ENCODE measurements around the gene ATPAF2. TPM values are rescaled to one million over a fixed set of nuclear protein-coding genes. Genes with fewer than 3 reads are reported as not detected.

The ATPAF2 gene
- total RNA-seq, 4 donors from 2014 or later, result 9.5 to 18.4 (median 13.1) TPM

- TF ChIP-seq CTCF (IDR thresholded peaks at IDR 0.05), result no peak
- DNase-seq (ENCODE audit: low spot score), result peak; percentile 98
- ATAC-seq (ENCODE audit: low FRiP score), result peak; percentile 98
Observed at GRCh38 chr17:17972126-17972951, 66.6 kb downstream of the ATPAF2 start, which contains the start of the genes DRC3 and TOM1L2. Gene DRC3 (plus strand): TSS chr17:17972862. CDS start chr17:17977599, 4,737 bp downstream. Gene TOM1L2 (minus strand): TSS chr17:17972400. CDS start chr17:17972313, 87 bp downstream.

- TF ChIP-seq CTCF (IDR thresholded peaks at IDR 0.05), result no peak
- no peak for ATAC-seq (ENCODE audit: low FRiP score)
- no peak for DNase-seq (ENCODE audit: low spot score)
Observed at GRCh38 chr17:17971431-17972125, 67.4 kb downstream of the ATPAF2 start.

- no peak for DNase-seq (ENCODE audit: low spot score)
- TF ChIP-seq CTCF (IDR thresholded peaks at IDR 0.05), result no peak
- no peak for ATAC-seq (ENCODE audit: low FRiP score)
Observed at GRCh38 chr17:17970699-17971430, 68.1 kb downstream of the ATPAF2 start.

Other genes with a start within 250 kb of the ATPAF2 start
- gene SREBF1, start 202.2 kb downstream of the ATPAF2 start, total RNA-seq, result 100 to 1,000 TPM in 1 of 4 donors, 10 to 100 TPM in 3; 18.5 to 118 (median 31.2) TPM
- 10 to 100 TPM; 25.9 to 30.3 (median 27.6) TPM for gene TOM1L2, start 66.8 kb downstream of the ATPAF2 start, total RNA-seq
- 1 to 10 TPM in 3 of 4 donors, under 1 TPM in 1; 0.60 to 4.6 (median 1.9) TPM for gene DRC3, start 66.3 kb downstream of the ATPAF2 start, total RNA-seq
- gene GID4, start 240 bp upstream of the ATPAF2 start, total RNA-seq, result 10 to 100 TPM in 3 of 4 donors, 1 to 10 TPM in 1; 9.8 to 20.2 (median 10.5) TPM
- gene DRG2, start 48.8 kb upstream of the ATPAF2 start, total RNA-seq, result 10 to 100 TPM; 31.6 to 38.1 (median 37.3) TPM
- 1 to 10 TPM in 3 of 4 donors, under 1 TPM in 1; 0.31 to 3.9 (median 2.0) TPM for gene MYO15A, start 69.6 kb upstream of the ATPAF2 start, total RNA-seq
- 10 to 100 TPM; 77.0 to 80.7 (median 80.3) TPM for gene ALKBH5, start 144.7 kb upstream of the ATPAF2 start, total RNA-seq
- 10 to 100 TPM; 10.2 to 24.0 (median 13.2) TPM for gene LLGL1, start 186.5 kb upstream of the ATPAF2 start, total RNA-seq
- 100 to 1,000 TPM; 198 to 328 (median 324) TPM for gene FLII, start 219.6 kb upstream of the ATPAF2 start, total RNA-seq
- 1 to 10 TPM; 2.9 to 9.5 (median 5.7) TPM for gene MIEF2, start 221.5 kb upstream of the ATPAF2 start, total RNA-seq